HepG2 (cell line): ENCODE data around the gene USP20. TPM values are rescaled to one million over a fixed set of nuclear protein-coding genes. Genes with fewer than 3 reads are reported as not detected.

ENCODE experiments used
- GPN1 ChIP-seq: sonication (generic); formaldehyde crosslinking; IDR thresholded peaks from 2 replicates; pipeline ENCODE4 v1.5.1; 2020; ENCODE audit warnings: missing genetic modification reagents, borderline replicate concordance
- HIVEP1 ChIP-seq: sonication (generic); formaldehyde crosslinking; IDR thresholded peaks from 2 replicates; pipeline ENCODE4 v1.4.0; 2020; ENCODE audit warnings: mild to moderate bottlenecking, missing genetic modification reagents
- HMGXB4 ChIP-seq, 2 experiments: sonication (generic) in 1 of 2; formaldehyde crosslinking in 1 of 2; IDR thresholded peaks; 2 replicates each; pipeline versions ENCODE4 v1.4.0 to v1.6.1; 2018 to 2020; ENCODE audit warnings: missing genetic modification reagents in 2 of 2, borderline replicate concordance in 1 of 2, low read depth in 1 of 2, mild to moderate bottlenecking in 1 of 2, missing biosample characterization in 1 of 2
- KDM1A ChIP-seq: IDR thresholded peaks from 2 replicates; pipeline ENCODE4 v1.6.1; 2016; ENCODE audit warnings: missing compliant biosample characterization
- MXD4 ChIP-seq: IDR thresholded peaks from 2 replicates; pipeline ENCODE4 v1.6.1; 2016; ENCODE audit warnings: mild to moderate bottlenecking, missing biosample characterization, missing genetic modification reagents
- MYNN ChIP-seq: sonication (generic); formaldehyde crosslinking; IDR thresholded peaks from 2 replicates; pipeline ENCODE4 v1.4.0; 2020; ENCODE audit warnings: mild to moderate bottlenecking, low read depth, missing genetic modification reagents
- NR0B2 ChIP-seq: sonication (generic); formaldehyde crosslinking; IDR thresholded peaks from 2 replicates; pipeline ENCODE4 v1.4.0; 2020; ENCODE audit warnings: mild to moderate bottlenecking, missing genetic modification reagents
- RBAK ChIP-seq: sonication (generic); formaldehyde crosslinking; IDR thresholded peaks from 2 replicates; pipeline ENCODE4 v1.5.1; 2020; ENCODE audit warnings: mild to moderate bottlenecking, missing genetic modification reagents
- RBFOX2 ChIP-seq: fragments of 200-400 bp; formaldehyde crosslinking; IDR thresholded peaks from 2 replicates; pipeline ENCODE4 v1.6.1; 2017; ENCODE audit warnings: low read depth, mild to moderate bottlenecking, low read length
- RFXANK ChIP-seq: IDR thresholded peaks from 2 replicates; pipeline ENCODE4 v1.6.1; 2016
- ZBTB33 ChIP-seq: sonication (generic); formaldehyde crosslinking; IDR thresholded peaks from 2 replicates; pipeline ENCODE4 v1.4.0; 2020; ENCODE audit warnings: missing genetic modification reagents
- ZBTB7B ChIP-seq: sonication (generic); formaldehyde crosslinking; IDR thresholded peaks from 2 replicates; pipeline ENCODE4 v1.4.0; 2020; ENCODE audit warnings: missing genetic modification reagents
- ZEB1 ChIP-seq: IDR thresholded peaks from 2 replicates; pipeline ENCODE4 v1.6.1; 2012; ENCODE audit warnings: mild to moderate bottlenecking, low read depth, inconsistent platforms; ENCODE audit not compliant: insufficient replicate concordance
- ZMAT5 ChIP-seq: sonication (generic); formaldehyde crosslinking; IDR thresholded peaks from 2 replicates; pipeline ENCODE4 v1.5.0; 2020; ENCODE audit warnings: mild to moderate bottlenecking, low read depth, missing genetic modification reagents, borderline replicate concordance
- ZNF362 ChIP-seq: sonication (generic); formaldehyde crosslinking; IDR thresholded peaks from 2 replicates; pipeline ENCODE4 v1.4.0; 2020; ENCODE audit warnings: missing genetic modification reagents, mild to moderate bottlenecking, borderline replicate concordance
- ZNF597 ChIP-seq: sonication (generic); formaldehyde crosslinking; IDR thresholded peaks from 2 replicates; pipeline ENCODE4 v1.5.0; 2020; ENCODE audit warnings: missing genetic modification reagents
- ZNF619 ChIP-seq: sonication (generic); formaldehyde crosslinking; IDR thresholded peaks from 2 replicates; pipeline ENCODE4 v1.4.0; 2020; ENCODE audit warnings: mild to moderate bottlenecking, missing genetic modification reagents
- ZNF703 ChIP-seq: sonication (generic); formaldehyde crosslinking; IDR thresholded peaks from 2 replicates; pipeline ENCODE4 v1.5.1; 2020; ENCODE audit warnings: missing genetic modification reagents, mild to moderate bottlenecking, moderate library complexity, borderline replicate concordance
- polyA plus RNA-seq, 8 experiments: library from polyadenylated mRNA; depleted of rRNA in 3 of 8; stranded (reverse) in 7 of 8; unstranded in 1 of 8; fragments of >200 nt; fragmentation: Illumina TruSeq in 4 of 8; extraction: Trizol in 4 of 8; gene quantifications; 2 replicates each; pipeline versions ENCODE4 v1.2.1 to v1.2.3, GENCODE V29; 2011 to 2016; ENCODE audit warnings: low read depth in 4 of 8, missing spikeins in 1 of 8, mixed read lengths in 1 of 8; ENCODE audit not compliant: insufficient read depth in 1 of 8
- total RNA-seq, 5 experiments: library from RNA; depleted of rRNA; stranded (reverse); fragments of >200 nt; fragmentation: Illumina TruSeq; extraction: Trizol; gene quantifications; 2 replicates each; pipeline ENCODE4 v1.2.3, GENCODE V29; 2016; ENCODE audit warnings: low read depth in 1 of 5

Gene USP20
- total and polyA plus RNA-seq, 2 of the 13 experiments (the other 11 are each of a cell fraction or from before 2014, with no cell fraction given), result 4.4 to 5.9 TPM

GRCh38 chr9:129802833-129803675, 32.2 kb upstream of the USP20 start, which contains the start of gene TOR1B (continued):
- 0 out of 2 replicates have a peak, but pooled peaks have one; percentile 21 for TF ChIP-seq ZBTB33 (CRISPR knock-in tag)
- TF ChIP-seq MYNN (CRISPR knock-in tag), result no peak
- peak; percentile 56 to 75; a peak in 3 of 4 replicates for TF ChIP-seq HMGXB4 (CRISPR knock-in tag; IDR thresholded peaks at IDR 0.05; ENCODE audit: borderline replicate concordance in 1 of 2, low read depth in 1 of 2)
- TF ChIP-seq ZMAT5 (CRISPR knock-in tag), result no peak
- TF ChIP-seq HIVEP1 (CRISPR knock-in tag), result no peak
- no peak for TF ChIP-seq ZNF619 (CRISPR knock-in tag)
- TF ChIP-seq ZNF597 (CRISPR knock-in tag), result no peak
- TF ChIP-seq KDM1A, result no peak
- peak; percentile 60; the same call in 1 of the 2 replicates for TF ChIP-seq NR0B2 (CRISPR knock-in tag)
- 0 out of 2 replicates have a peak, but pooled peaks have one; percentile 57 for TF ChIP-seq ZNF362 (CRISPR knock-in tag)
- TF ChIP-seq RBFOX2, result peak; percentile 93
- no peak for TF ChIP-seq GPN1 (CRISPR knock-in tag)
- TF ChIP-seq RFXANK, result no peak
- TF ChIP-seq ZNF703 (CRISPR knock-in tag), result no peak
- 0 out of 2 replicates have a peak, but pooled peaks have one; percentile 29 for TF ChIP-seq ZBTB7B (CRISPR knock-in tag)
- no peak for TF ChIP-seq ZEB1
- no peak for TF ChIP-seq RBAK (CRISPR knock-in tag)
- TF ChIP-seq MXD4 (CRISPR knock-in tag), result peak; percentile 50; the same call in 1 of the 2 replicates
